Measurements from ENCODE around the gene SLC41A3.

DNA sequence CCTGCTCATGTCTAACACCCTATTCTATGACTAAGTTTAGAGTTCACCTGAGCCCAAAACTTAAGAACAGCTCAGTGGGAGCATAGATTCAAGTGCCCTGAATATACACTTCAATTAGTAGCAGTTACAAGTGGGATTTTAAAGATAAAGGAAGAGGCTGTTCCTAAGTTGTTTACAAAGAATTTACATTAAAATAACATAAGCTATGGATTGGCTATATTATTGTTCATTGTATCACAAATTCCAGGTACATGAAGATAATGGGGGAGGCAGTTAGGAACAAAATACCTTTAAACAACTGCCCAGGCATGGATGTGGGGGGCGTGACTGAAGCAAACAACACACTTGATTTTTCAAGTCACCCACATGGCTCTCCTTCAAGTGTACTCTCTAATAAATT lies 62.2 kb downstream of the SLC41A3 start:
- TF ChIP-seq CTCF (conservative IDR thresholded peaks at IDR 0.05; ENCODE audit: low read depth, low read length) (no peak), RAD21 (IDR thresholded peaks at IDR 0.05; ENCODE audit: low read length) (no peak), MAZ (IDR thresholded peaks at IDR 0.05; ENCODE audit: borderline replicate concordance, low read depth, low read length) (no peak), MAFK (IDR thresholded peaks at IDR 0.05; ENCODE audit: low read depth, low read length) (no peak), BHLHE40 (IDR thresholded peaks at IDR 0.05; ENCODE audit: low read depth, low read length) (no peak), MXI1 (IDR thresholded peaks at IDR 0.05; ENCODE audit: borderline replicate concordance, low read depth, low read length) (no peak), CEBPB (IDR thresholded peaks at IDR 0.05; ENCODE audit: low read depth, low read length) (no peak), POLR2A (IDR thresholded peaks at IDR 0.05; ENCODE audit: low read depth, low read length) (no peak), SMC3 (IDR thresholded peaks at IDR 0.05; ENCODE audit: low read depth, low read length) (no peak)
- TF ChIP-seq, protein P1, sequence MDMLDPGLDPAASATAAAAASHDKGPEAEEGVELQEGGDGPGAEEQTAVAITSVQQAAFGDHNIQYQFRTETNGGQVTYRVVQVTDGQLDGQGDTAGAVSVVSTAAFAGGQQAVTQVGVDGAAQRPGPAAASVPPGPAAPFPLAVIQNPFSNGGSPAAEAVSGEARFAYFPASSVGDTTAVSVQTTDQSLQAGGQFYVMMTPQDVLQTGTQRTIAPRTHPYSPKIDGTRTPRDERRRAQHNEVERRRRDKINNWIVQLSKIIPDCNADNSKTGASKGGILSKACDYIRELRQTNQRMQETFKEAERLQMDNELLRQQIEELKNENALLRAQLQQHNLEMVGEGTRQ (IDR thresholded peaks at IDR 0.05; ENCODE audit: low read depth, low read length), result no peak
- TF ChIP-seq, protein P2, sequence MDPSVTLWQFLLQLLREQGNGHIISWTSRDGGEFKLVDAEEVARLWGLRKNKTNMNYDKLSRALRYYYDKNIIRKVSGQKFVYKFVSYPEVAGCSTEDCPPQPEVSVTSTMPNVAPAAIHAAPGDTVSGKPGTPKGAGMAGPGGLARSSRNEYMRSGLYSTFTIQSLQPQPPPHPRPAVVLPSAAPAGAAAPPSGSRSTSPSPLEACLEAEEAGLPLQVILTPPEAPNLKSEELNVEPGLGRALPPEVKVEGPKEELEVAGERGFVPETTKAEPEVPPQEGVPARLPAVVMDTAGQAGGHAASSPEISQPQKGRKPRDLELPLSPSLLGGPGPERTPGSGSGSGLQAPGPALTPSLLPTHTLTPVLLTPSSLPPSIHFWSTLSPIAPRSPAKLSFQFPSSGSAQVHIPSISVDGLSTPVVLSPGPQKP (IDR thresholded peaks at IDR 0.05; ENCODE audit: borderline replicate concordance, low read depth, low read length), result no peak

All from IMR-90 (cell line).